Activated CD8-positive, alpha-beta memory T cell treated with anti-CD3 and anti-CD28 coated beads for 24 hours (primary cell): ENCODE results near the gene CSNK2A1.
"Not testable (repeated sequence)": the region's sequence is repeated elsewhere in the genome, so short reads cannot be mapped to it uniquely, and the experiment has no call there.

Experiments
- DNase-seq: peaks from one replicate; pipeline ENCODE4 v3.0.0-alpha.2; 2020

The CSNK2A1 gene

DNA sequence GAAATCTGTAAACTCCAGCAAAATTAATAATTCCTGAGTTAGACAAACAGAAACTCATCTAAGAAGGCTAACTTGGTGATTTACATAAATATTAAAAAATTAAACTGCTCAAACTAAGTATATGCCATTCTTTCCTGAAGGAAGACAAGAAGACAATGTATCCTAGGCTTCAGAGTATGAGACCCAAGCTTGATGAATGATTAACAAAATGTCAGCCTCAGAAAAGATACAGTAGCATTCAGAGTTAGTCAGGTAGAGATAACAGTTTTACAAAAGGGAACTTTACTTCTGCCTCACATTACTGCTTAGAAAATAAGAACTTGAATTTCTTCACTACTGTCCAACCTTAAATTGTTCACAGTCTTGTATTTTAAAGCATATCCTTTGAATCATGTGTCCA, 12.0 kb downstream of the CSNK2A1 start:
- no peak for DNase-seq

DNA sequence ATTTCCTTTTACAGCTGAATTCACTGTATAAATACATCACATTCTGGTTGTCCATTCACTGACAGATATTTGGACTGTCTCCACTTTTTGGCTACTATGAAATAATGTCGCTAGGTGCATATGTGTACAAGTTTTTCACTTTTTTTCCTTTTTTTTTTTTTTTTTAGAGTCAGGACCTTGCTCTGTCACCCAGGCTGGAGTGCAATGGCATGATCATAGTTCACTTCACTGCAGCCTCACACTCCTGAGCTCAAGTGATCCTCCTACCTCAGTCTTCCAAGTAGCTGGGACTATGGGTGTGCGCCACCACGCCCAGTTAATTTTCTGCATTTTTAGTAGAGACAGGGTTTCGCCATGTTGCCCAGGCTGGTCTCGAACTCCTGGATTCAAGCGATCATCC, 13.3 kb downstream of the CSNK2A1 start:
- no peak for DNase-seq

DNA sequence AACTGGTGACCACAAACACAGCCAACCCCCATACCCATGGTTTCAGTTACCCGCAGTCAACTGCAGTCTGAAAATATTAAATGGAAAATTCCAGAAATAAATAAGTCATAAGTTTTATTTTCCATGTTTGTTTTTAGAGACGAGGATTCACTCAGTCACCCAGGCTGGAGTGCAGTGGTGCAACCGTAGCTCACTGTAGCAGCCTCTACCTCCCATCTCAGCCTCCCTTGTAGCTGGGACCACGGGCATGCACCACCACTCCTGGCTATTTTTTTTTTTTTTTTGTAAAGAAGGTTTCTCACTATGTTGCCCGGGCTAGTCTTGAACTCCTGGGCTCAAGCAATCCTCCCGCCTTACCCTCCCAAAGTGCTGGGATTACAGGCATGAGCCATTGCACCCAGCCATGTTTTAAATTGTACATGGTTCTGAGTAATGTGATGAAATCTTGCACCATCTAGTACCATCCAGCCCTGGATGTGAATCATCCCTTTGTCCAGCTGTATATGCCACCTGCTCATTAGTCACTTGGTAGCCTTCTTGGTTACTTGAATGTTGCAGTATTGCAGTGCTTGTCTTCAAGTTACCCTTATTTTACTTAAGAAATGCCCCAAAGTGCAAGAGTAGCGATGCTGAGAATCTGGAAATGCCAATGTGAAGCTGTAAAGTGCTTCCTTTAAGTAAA, 14.5 kb downstream of the CSNK2A1 start:
- DNase-seq = no peak

GRCh38 chr20:527571-527886, 16.1 kb downstream of the CSNK2A1 start:
- no peak for DNase-seq

- no peak for DNase-seq
These were observed 21.7 kb downstream of the CSNK2A1 start for GRCh38 chr20:521860-522259.

DNA sequence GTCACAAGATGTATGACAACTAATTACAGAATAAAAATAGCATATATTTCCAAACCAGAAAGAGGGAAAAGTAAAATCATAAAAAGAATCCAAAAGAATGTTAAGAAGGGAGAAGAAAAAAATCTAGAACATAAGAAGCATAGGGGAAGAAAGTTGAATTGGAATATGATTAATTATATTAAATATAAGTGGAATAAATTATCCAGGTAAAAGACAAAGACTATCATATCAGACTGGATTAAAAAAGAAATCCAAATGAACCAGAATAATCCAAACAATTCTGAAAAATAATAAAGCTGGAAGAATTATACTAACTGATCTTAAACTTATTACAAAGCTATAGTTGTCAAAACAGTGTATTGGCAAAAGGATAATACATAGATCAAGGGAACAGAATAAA, 23.6 kb downstream of the CSNK2A1 start:
- no peak for DNase-seq

- DNase-seq = no peak
These were observed 26.4 kb downstream of the CSNK2A1 start for GRCh38 chr20:517221-517620.

DNA sequence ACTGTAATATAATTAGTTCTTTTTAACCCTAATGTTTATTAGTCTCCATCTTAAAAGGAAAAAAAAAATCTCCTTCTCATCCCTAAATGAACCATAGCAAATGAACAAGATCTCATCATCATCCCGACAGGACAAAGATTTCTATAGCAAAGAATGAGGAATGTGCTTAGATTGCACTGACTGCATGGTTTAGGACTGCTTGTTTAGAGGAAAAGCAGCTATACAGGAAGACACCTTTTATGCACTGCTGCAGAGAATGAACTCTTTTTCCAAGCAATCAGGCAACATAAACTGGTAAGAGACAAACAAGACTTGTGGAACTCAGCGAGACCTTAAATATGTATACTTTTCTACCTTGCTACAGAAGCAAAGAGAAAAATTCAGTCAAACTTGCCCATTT, 26.8 kb downstream of the CSNK2A1 start:
- no peak for DNase-seq

GRCh38 chr20:515696-516095, 27.9 kb downstream of the CSNK2A1 start:
- no peak for DNase-seq

GRCh38 chr20:513429-513828, 30.2 kb downstream of the CSNK2A1 start:
- no peak for DNase-seq

- DNase-seq = not testable (repeated sequence)
These were observed 33.1 kb downstream of the CSNK2A1 start for GRCh38 chr20:510328-511057.

GRCh38 chr20:508364-508787, 35.2 kb downstream of the CSNK2A1 start:
- DNase-seq = not testable (repeated sequence)

DNA sequence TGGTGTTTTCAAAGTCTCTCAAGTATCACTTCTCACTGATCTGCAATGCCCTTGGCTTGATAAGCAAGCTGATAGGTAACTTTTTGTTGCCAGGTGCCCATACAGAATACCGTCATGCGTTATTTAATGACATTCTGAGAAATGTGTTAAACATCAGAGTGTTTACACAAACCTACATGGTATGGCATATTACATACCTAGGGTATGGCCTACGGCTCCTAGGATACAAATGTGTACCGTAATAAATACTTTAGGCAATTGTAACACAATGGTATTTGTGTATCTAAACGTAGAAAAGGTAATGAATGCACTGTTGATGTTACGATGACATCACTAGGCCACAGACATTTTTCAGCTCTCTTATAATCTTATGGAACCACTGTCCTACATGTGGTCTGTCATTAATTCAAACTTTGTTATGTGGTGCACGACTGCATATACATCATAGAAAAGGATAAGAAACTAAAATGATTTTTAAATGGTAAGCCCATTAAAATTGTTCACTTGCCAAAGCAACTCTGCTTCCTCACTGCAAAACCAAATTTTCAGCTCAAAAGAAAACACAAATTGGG, 35.7 kb downstream of the CSNK2A1 start:
- DNase-seq = no peak

- no peak for DNase-seq
These were observed 36.4 kb downstream of the CSNK2A1 start for GRCh38 chr20:507006-507758.

GRCh38 chr20:504632-505075, 38.9 kb downstream of the CSNK2A1 start:
- no peak for DNase-seq

- no peak for DNase-seq
These were observed 40.4 kb downstream of the CSNK2A1 start for GRCh38 chr20:503048-503737.

DNA sequence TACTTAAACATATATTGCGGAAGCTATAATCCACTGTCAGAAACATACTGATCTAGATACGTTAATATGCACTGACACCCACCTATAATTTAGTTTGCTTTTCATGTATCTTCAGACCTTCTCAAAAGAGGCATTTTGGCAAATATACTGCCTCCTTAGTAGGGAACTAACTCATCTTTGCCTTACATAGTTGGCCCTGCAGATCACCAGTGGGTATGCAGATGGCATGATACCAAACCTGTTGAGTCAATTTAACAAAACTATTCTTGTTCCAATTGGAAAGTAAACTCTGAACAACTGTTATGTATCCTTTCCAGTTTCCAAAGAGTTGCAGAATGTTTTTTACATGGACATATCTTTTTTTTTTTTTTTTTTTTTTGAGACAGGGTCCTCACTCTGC, 45.6 kb downstream of the CSNK2A1 start:
- DNase-seq = no peak

GRCh38 chr20:496126-496696, 47.4 kb downstream of the CSNK2A1 start:
- no peak for DNase-seq

GRCh38 chr20:492159-492558, 51.4 kb downstream of the CSNK2A1 start:
- no peak for DNase-seq

DNA sequence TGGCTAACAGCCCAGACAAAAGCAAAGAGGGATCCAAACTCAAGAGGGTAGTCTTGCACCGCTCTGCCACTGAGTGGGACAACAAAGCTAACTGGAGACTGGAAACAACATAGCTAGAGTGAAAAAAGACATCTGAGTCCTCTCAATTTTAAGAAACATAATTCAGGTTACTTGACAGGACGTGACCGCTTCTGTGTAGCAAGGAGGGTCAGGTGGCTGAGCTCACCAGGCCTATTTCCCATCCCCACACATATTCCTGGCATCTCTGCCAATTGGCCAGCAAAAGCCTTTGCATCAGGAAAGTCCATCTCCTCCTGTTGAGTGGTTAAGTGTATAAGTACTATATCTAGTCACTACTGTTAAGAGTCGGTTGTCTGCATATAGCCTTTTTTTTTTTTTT, 55.9 kb downstream of the CSNK2A1 start:
- no peak for DNase-seq

DNA sequence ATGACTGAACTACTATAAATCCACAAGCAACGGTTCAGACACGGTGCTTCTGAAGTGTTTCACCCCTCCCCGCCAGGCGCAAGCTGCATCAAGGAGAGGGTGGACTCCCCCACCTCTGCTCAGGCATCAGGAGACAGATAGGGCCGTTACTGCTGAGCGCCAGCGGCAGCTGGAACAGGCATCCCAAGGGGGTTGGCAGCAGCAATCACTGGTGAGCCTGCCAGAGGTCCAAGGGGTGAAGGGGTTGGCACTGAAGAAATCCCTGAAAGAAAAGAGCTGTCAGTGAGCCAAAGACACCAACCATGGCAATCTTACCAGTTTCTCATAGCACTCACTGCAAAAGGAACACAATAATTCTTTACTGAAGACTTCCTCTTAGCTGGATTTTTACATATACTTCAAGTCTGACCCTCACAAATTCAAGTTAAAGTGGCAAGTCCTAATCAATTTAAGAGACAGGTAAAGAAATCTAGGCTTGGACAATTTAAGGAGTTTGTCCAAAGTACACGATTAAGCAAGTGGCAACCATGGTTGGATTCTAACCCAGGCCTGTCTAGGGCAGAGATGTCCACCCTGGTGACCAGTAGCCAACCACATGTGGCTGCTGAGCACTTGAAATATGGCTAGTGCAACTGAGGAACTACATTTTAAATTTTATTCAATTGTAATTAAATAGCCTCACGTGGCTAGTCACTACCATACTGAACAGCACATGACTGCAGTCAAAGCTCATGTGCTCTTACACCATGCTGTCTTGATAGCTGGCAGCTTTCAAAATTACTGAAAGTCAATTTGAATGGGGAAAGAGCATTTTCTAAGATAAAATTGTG, 59.6 kb downstream of the CSNK2A1 start:
- DNase-seq = no peak

- no peak for DNase-seq
These were observed 62.4 kb downstream of the CSNK2A1 start for GRCh38 chr20:481167-481566.
